Measurements from ENCODE around the gene SHANK2. TPM values are rescaled to one million over a fixed set of nuclear protein-coding genes. Genes with fewer than 3 reads are reported as not detected.

SHANK2 gene
- total RNA-seq, 1 donor from 2014 or later: 11.0 TPM

DNA sequence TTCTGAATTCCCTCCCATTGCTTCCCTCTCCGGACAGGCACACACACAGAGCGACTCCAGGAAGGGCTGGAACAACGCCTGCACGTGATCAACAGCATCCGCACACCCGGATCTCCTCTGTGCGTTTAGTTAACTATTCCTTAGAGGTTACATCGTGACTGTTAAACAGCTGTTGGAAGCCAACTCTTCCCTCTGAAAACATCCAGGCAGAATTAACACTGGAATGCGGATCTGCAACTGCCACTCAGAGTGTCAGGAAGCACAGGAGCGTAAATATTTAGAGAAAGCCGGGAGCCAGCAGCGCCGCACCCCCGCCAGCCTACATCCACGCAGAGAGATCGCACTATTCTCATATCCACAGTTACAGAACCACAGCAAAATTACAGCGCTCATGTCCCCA is 46.2 kb downstream of the SHANK2 start:
- Histone ChIP-seq H3K36me3 (no peaks in the 10 kb centered on the region), H3K27me3 (no peaks in the 10 kb centered on the region), H3K9me3 (no peaks in the 10 kb centered on the region), H3K27ac (no peak overlapping the region), H3K4me1 (no peaks in the 10 kb centered on the region), H3K4me3 (no peak overlapping the region)
- TF ChIP-seq POLR2A (IDR thresholded peaks at IDR 0.05) (no peak), POLR2AphosphoS5 (IDR thresholded peaks at IDR 0.05; ENCODE audit: insufficient read depth in 1 of 2, low read depth in 1 of 2) (no peak)
- TF ChIP-seq, protein P1, sequence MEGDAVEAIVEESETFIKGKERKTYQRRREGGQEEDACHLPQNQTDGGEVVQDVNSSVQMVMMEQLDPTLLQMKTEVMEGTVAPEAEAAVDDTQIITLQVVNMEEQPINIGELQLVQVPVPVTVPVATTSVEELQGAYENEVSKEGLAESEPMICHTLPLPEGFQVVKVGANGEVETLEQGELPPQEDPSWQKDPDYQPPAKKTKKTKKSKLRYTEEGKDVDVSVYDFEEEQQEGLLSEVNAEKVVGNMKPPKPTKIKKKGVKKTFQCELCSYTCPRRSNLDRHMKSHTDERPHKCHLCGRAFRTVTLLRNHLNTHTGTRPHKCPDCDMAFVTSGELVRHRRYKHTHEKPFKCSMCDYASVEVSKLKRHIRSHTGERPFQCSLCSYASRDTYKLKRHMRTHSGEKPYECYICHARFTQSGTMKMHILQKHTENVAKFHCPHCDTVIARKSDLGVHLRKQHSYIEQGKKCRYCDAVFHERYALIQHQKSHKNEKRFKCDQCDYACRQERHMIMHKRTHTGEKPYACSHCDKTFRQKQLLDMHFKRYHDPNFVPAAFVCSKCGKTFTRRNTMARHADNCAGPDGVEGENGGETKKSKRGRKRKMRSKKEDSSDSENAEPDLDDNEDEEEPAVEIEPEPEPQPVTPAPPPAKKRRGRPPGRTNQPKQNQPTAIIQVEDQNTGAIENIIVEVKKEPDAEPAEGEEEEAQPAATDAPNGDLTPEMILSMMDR (IDR thresholded peaks at IDR 0.05): no peak
- DNase-seq (ENCODE audit: extremely low spot score in 2 of 2): no peak
- intact Hi-C loops (cut with DNase I): no loop called here

DNA sequence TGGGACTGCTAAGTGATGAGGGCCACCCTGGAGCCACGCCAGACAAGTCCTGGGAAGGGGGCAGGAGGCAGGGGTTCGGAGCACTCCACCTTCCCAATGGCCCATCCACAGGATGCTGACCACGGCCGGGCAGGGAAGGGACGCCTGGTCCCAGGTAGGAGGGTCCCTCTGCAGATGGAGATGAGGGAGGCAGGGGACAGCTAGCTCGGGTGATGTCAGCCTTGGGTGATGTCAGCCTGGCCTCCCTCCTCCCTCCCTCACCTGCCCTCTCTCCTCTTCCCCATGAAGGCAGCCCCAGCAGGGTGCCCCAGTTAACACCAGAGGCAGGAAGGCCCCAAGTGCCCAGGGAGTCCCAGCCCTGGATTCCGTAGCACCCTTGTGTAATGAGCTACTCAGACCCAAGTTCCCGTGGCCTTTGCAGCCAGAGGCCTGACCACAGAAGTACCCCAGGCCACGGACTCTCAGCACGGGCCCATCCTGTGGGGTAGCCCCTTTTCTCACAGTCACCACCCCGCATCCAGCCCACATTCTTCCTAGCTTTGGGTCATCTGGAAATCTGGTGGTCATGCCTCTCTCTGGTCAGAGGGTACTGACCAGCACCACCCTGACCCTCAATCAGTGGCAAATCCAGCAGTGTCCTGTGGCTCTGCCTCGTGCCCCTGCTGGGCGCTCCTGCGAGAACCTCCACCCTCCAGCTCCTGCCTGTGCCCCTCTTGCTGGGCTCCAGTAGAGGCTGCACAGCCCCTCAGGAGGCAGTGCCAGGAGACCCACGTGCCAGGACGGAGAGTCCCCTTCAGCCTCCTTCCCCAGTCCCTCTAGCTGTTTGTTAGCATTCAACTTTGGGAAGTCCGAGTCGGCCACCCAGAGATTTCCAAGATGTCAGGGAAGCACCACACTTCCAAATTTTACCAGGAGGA is 47.4 kb downstream of the SHANK2 start:
- Histone ChIP-seq H3K4me3 (no peak overlapping the region), H3K27ac (no peak overlapping the region), H3K27me3 (no peaks in the 10 kb centered on the region), H3K9me3 (no peaks in the 10 kb centered on the region), H3K36me3 (no peaks in the 10 kb centered on the region), H3K4me1 (no peaks in the 10 kb centered on the region)
- TF ChIP-seq, protein P1 (IDR thresholded peaks at IDR 0.05): no peak
- TF ChIP-seq POLR2AphosphoS5 (IDR thresholded peaks at IDR 0.05; ENCODE audit: insufficient read depth in 1 of 2, low read depth in 1 of 2) (no peak), POLR2A (IDR thresholded peaks at IDR 0.05) (no peak)
- intact Hi-C loops (cut with DNase I): no loop called here
- DNase-seq (ENCODE audit: extremely low spot score in 2 of 2): no peak

DNA sequence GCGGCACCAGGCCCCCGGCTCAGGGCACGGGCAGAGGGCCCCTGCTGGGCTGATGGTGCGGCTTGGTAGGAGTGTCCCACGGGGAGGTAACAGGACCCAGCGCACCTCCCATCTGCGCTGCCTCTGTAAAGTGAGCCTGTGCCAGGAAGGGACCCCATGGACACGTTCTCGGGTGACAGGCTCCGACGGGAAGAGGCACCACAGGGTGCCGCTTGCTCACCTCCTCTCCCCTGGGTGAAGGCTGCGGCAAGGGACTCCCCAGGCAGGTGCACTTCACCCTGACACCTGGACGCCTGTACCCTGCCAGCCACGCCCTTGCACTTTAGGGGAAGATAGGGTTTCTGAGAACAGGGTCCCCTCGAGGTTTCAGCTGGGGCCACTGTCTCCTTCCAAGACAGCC is 48.1 kb downstream of the SHANK2 start:
- no peak for DNase-seq (ENCODE audit: extremely low spot score in 2 of 2)
- Histone ChIP-seq H3K27ac (no peak overlapping the region), H3K9me3 (no peaks in the 10 kb centered on the region), H3K4me1 (no peaks in the 10 kb centered on the region), H3K4me3 (no peak overlapping the region), H3K27me3 (no peaks in the 10 kb centered on the region), H3K36me3 (no peaks in the 10 kb centered on the region)
- TF ChIP-seq POLR2AphosphoS5 (IDR thresholded peaks at IDR 0.05; ENCODE audit: insufficient read depth in 1 of 2, low read depth in 1 of 2) (no peak), POLR2A (IDR thresholded peaks at IDR 0.05) (no peak)
- TF ChIP-seq, protein P1 (IDR thresholded peaks at IDR 0.05): no peak
- intact Hi-C loops (cut with DNase I): no loop called here

DNA sequence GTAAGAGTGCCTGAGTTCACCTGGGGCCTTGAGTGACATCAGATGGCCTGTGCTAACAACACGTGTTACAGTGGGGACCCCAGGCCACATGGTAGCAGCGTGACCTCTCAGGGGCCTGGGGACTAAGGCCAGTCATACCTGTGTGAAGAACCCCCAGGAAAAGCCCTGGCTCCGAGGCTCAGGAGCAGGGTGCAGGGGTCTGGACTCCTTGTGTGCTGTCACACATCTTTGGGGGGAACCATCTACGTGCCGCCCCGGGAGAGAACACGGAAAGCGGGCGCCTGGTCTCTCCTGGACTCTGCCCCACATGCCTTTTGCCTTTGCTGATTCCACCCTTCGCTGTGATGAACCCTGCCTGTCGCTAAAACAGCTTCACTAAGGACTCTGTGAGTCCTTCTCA is 48.7 kb downstream of the SHANK2 start:
- no peak for DNase-seq (ENCODE audit: extremely low spot score in 2 of 2)
- Histone ChIP-seq H3K36me3 (no peaks in the 10 kb centered on the region), H3K4me1 (no peaks in the 10 kb centered on the region), H3K27ac (no peak overlapping the region), H3K9me3 (no peaks in the 10 kb centered on the region), H3K27me3 (no peaks in the 10 kb centered on the region), H3K4me3 (no peak overlapping the region)
- TF ChIP-seq, protein P1 (IDR thresholded peaks at IDR 0.05): no peak
- no peak for TF ChIP-seq POLR2AphosphoS5 (IDR thresholded peaks at IDR 0.05; ENCODE audit: insufficient read depth in 1 of 2, low read depth in 1 of 2)
- TF ChIP-seq POLR2A (IDR thresholded peaks at IDR 0.05): no peak
- intact Hi-C loops (cut with DNase I): no loop called here

DNA sequence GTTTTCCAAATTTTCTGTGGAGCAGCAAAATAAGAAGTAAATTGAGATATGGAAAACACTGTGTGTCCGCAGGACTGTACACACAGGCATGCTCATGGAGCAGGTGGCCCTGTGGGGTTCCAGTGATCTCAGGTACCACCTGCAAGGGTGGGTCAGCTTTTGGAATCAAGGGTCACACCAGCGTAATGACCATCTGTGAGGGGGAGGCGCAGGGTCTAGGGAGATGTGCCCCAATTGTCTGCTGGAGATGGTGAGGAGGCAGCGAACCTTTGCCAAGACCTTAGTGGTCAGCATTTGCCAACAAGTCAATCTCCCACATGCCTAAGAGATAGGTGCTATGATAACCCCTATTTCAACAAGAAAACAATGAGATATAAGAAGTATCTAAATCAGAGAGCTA is 49.4 kb downstream of the SHANK2 start:
- Histone ChIP-seq H3K27me3 (no peaks in the 10 kb centered on the region), H3K27ac (no peak overlapping the region), H3K9me3 (no peaks in the 10 kb centered on the region), H3K4me1 (no peaks in the 10 kb centered on the region), H3K4me3 (no peak overlapping the region), H3K36me3 (no peaks in the 10 kb centered on the region)
- no peak for TF ChIP-seq POLR2A (IDR thresholded peaks at IDR 0.05)
- no peak for TF ChIP-seq POLR2AphosphoS5 (IDR thresholded peaks at IDR 0.05; ENCODE audit: insufficient read depth in 1 of 2, low read depth in 1 of 2)
- TF ChIP-seq, protein P1 (IDR thresholded peaks at IDR 0.05): no peak
- no peak for DNase-seq (ENCODE audit: extremely low spot score in 2 of 2)
- intact Hi-C loops (cut with DNase I): no loop called here
